Measurements from ENCODE around the gene BTBD7. TPM values are rescaled to one million over a fixed set of nuclear protein-coding genes. Genes with fewer than 3 reads are reported as not detected.

The BTBD7 gene
- total RNA-seq, 1 donor from 2014 or later, result 47.9 TPM

GRCh38 chr14:93228550-93228949 lies 104.3 kb downstream of the BTBD7 start:
- Mint-ChIP-seq H3K36me3 (peaks cover 21% of the 10 kb centered on the region), H3K4me1 (ENCODE audit: unreplicated experiment) (no peaks in the 10 kb centered on the region), H3K27ac (no peak overlapping the region), H3K4me3 (no peak overlapping the region), H3K27me3 (no peaks in the 10 kb centered on the region), H3K9me3 (no peaks in the 10 kb centered on the region)
- DNase-seq (ENCODE audit: extremely low spot score, unreplicated experiment), result no peak
- no peak for TF ChIP-seq CTCF (conservative IDR thresholded peaks at IDR 0.05)

GRCh38 chr14:93223565-93223964 lies 109.3 kb downstream of the BTBD7 start:
- TF ChIP-seq CTCF (conservative IDR thresholded peaks at IDR 0.05), result no peak
- H3K36me3 Mint-ChIP-seq, result peaks cover 32% of the 10 kb centered on the region

GRCh38 chr14:93220509-93220908 lies 112.3 kb downstream of the BTBD7 start:
- peaks cover 18% of the 10 kb centered on the region for H3K36me3 Mint-ChIP-seq
- H3K4me3 Mint-ChIP-seq, result no peak overlapping the region
- no peaks in the 10 kb centered on the region for H3K9me3 Mint-ChIP-seq
- H3K4me1 Mint-ChIP-seq (ENCODE audit: unreplicated experiment), result no peaks in the 10 kb centered on the region
- H3K27ac Mint-ChIP-seq, result no peak overlapping the region
- no peak for TF ChIP-seq CTCF (conservative IDR thresholded peaks at IDR 0.05)
- DNase-seq (ENCODE audit: extremely low spot score, unreplicated experiment), result no peak
- no peaks in the 10 kb centered on the region for H3K27me3 Mint-ChIP-seq

More at GRCh38 chr14:93223565-93223964, 109.3 kb downstream of the BTBD7 start:
- Mint-ChIP-seq H3K27ac (no peak overlapping the region), H3K4me3 (no peak overlapping the region), H3K27me3 (no peaks in the 10 kb centered on the region), H3K4me1 (ENCODE audit: unreplicated experiment) (no peaks in the 10 kb centered on the region), H3K9me3 (no peaks in the 10 kb centered on the region)
- no peak for DNase-seq (ENCODE audit: extremely low spot score, unreplicated experiment)

DNA sequence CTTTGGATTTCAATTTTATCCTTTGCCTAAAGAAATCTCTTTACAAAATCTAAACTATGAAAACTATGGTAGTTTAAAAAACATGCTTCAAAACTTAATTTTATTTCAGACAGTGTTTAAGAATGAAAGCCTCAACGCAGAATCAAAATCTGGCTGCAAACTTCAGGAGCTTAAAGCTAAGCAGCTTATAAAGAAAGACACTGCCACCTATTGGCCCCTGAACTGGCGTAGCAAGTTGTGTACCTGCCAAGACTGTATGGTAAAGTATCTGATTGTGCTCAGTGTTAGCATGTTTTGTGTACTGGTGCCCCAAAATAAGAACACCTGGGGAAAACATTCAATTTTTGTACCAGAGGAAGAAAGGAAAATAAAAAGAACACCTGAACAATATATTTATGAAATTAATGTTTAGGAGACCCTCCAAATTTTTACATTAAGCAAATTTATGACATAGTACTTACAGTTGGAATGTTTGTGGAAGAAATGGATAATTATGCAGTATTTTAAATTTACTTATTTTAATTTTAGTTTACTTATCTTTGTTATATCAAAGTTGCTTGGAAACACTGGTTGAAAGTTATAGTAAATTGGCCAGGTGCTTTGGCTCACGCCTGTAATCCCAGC lies 113.6 kb downstream of the BTBD7 start:
- Mint-ChIP-seq H3K4me3 (no peak overlapping the region), H3K4me1 (ENCODE audit: unreplicated experiment) (no peaks in the 10 kb centered on the region), H3K27ac (no peak overlapping the region), H3K27me3 (no peaks in the 10 kb centered on the region), H3K9me3 (no peaks in the 10 kb centered on the region), H3K36me3 (peaks cover 18% of the 10 kb centered on the region)
- peak; percentile 72 for TF ChIP-seq CTCF (conservative IDR thresholded peaks at IDR 0.05)
- no peak for DNase-seq (ENCODE audit: extremely low spot score, unreplicated experiment)

DNA sequence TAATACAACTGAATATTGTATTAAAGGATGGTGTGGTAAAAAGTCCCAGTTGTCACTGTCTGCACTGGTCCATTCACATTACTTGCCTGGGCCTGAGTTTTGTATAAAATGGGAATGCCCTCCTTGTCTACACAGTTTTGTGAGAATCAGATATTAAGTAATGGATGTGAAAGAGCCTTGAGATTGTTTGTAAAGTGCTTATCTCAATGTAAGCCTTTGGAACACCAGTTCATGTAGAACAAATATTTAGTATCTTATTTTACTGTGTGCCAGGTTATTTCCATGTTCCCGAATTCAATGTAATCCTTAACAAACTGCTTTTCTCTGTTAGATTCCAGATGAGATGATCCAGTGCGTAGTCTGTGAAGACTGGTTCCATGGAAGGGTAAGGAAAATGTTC lies 118.2 kb downstream of the BTBD7 start:
- no peak for DNase-seq (ENCODE audit: extremely low spot score, unreplicated experiment)
- Mint-ChIP-seq H3K4me3 (no peak overlapping the region), H3K27ac (no peak overlapping the region), H3K36me3 (peaks cover 7% of the 10 kb centered on the region), H3K9me3 (no peaks in the 10 kb centered on the region), H3K27me3 (no peaks in the 10 kb centered on the region), H3K4me1 (ENCODE audit: unreplicated experiment) (no peaks in the 10 kb centered on the region)
- no peak for TF ChIP-seq CTCF (conservative IDR thresholded peaks at IDR 0.05)

DNA sequence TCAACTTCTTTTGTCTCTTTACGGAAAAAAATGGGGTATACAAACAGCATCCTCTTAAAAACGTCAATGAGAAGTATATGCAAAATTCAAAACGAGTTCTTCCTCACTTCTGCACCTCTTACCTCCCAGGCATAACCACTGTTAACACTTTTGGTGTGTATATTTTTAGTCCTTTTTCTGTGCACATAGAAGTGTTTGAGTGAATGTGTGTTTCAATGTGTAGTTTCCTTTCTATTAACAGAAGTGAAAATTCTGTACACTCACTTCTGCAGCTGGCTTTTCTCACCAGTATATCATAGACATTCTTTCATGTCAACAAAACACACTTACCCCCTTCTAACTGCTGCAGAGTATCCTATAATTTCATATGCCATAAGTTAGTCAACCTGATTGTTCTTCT lies 120.4 kb downstream of the BTBD7 start:
- H3K27ac Mint-ChIP-seq, result no peak overlapping the region
- no peaks in the 10 kb centered on the region for H3K36me3 Mint-ChIP-seq
- no peak overlapping the region for H3K4me3 Mint-ChIP-seq
- no peak for TF ChIP-seq CTCF (conservative IDR thresholded peaks at IDR 0.05)
- H3K4me1 Mint-ChIP-seq (ENCODE audit: unreplicated experiment), result peaks cover 10% of the 10 kb centered on the region
- H3K27me3 Mint-ChIP-seq, result no peaks in the 10 kb centered on the region
- no peaks in the 10 kb centered on the region for H3K9me3 Mint-ChIP-seq
- no peak for DNase-seq (ENCODE audit: extremely low spot score, unreplicated experiment)

All from type B pancreatic cell (in vitro differentiated cells).